GM12892 (cell line): Measurements from ENCODE around the gene DERA.
"Not testable (repeated sequence)": the region's sequence is repeated elsewhere in the genome, so short reads cannot be mapped to it uniquely, and the experiment has no call there.

Experiments
- POLR2A ChIP-seq: IDR thresholded peaks from 2 replicates; pipeline ENCODE4 v1.6.1; 2011; ENCODE audit warnings: low read depth, low read length, control low read depth
- TAF1 ChIP-seq: IDR thresholded peaks from 2 replicates; pipeline ENCODE4 v1.6.1; 2011; ENCODE audit warnings: low read depth, mild to moderate bottlenecking, control low read depth, low read length, borderline replicate concordance

DNA sequence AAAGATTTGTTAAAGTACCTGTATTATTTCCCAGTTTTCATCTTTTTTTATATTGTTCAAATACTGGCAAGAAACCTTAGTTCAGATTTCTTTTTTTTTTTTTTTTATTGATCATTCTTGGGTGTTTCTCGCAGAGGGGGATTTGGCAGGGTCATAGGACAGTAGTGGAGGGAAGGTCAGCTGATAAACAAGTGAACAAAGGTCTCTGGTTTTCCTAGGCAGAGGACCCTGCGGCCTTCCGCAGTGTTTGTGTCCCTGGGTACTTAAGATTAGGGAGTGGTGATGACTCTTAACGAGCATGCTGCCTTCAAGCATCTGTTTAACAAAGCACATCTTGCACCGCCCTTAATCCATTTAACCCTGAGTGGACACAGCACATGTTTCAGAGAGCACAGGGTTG, 799 bp downstream of the DERA start:
- not testable (repeated sequence) for TF ChIP-seq POLR2A, TAF1
